HL-60 (cell line): ENCODE results near the gene MCIDAS.

Source experiments
- CTCF ChIP-seq: IDR thresholded peaks from one replicate; pipeline ENCODE4 v1.5.1; 2011; ENCODE audit warnings: low read length, control low read depth, inconsistent platforms; ENCODE audit not compliant: insufficient read depth
- GABPA ChIP-seq: IDR thresholded peaks from 2 replicates; pipeline ENCODE4 v1.6.1; 2012; ENCODE audit warnings: low read depth
- POLR2AphosphoS5 ChIP-seq: IDR thresholded peaks from 2 replicates; pipeline ENCODE4 v1.6.1; 2012; ENCODE audit warnings: low read depth
- SPI1 ChIP-seq: IDR thresholded peaks from 2 replicates; pipeline ENCODE4 v1.6.1; 2012; ENCODE audit warnings: low read depth, mild to moderate bottlenecking, borderline replicate concordance

DNA sequence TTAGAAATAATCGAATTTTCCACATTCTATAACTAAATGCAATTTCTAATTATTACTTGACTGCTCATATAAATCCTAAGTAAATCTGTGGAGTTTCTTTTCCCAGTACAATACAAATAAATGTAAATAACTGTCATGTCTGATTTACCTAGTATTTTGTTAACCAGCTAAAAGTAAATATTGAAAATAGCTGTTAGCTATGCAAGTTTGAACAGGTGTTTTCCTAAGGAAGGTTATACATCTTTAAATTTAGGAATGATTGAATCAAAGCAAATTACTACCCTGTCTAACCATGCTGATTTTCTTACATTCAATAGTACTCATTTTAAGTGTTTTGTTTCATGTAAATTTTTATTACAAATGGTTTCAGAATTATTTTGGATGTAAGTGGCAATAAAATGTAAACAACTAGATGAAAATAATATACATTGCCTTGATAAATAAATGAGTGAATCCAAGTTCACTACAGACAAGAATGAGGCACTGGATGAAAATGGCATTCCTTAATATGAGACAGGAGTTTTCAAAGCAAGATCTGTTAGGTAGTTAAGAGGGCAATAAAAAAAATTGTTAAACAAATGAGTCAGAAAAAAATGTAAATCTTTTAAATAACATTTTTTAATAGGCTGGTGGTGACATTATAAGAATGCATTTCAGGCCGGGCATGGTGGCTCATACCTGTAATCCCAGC, 15.8 kb downstream of the MCIDAS start:
- TF ChIP-seq CTCF (no peak), SPI1 (no peak), POLR2AphosphoS5 (no peak), GABPA (no peak)
